Naive thymus-derived CD8-positive, alpha-beta T cell (primary cell): ENCODE data around the gene VCP. TPM values are rescaled to one million over a fixed set of nuclear protein-coding genes. Genes with fewer than 3 reads are reported as not detected.
"Not testable (repeated sequence)": the region's sequence is repeated elsewhere in the genome, so short reads cannot be mapped to it uniquely, and the experiment has no call there.

Source experiments
- ATAC-seq, 2 donors: fragments of 150-1000 bp; cut with Tn5 transposase in 1 of 2; sonication (Bioruptor Pico), chemical (Tn5 transposase) in 1 of 2; 1 replicate in 1 of 2; 2 replicates in 1 of 2; pipeline ENCODE4 v1.10.0; 2021; ENCODE audit warnings: mild to moderate bottlenecking in 2 of 2, moderate library complexity in 2 of 2
- POLR2A ChIA-PET: fragments of 350-600 bp; sonication (Branson Sonifier 250); formaldehyde crosslinking; loops from one replicate; lab custom pipeline; 2021; ENCODE audit warnings: antibody characterized with exemption; lab: Charles Lee
- DNase-seq, 10 donors: peaks; one replicate each; pipeline versions ENCODE4 v3.0.0 to v3.0.0-alpha.2; 2020 to 2022
- H3K27ac Mint-ChIP-seq, 10 donors: one replicate each; pipeline ENCODE4 v1.8.0; 2020 to 2022; ENCODE audit warnings: mild to moderate bottlenecking in 10 of 10, mixed read lengths in 10 of 10, moderate library complexity in 4 of 10, inconsistent platforms in 1 of 10
- H3K27me3 Mint-ChIP-seq, 5 donors: one replicate each; pipeline ENCODE4 v1.8.0; 2021 to 2022; ENCODE audit warnings: mixed read lengths in 5 of 5
- H3K36me3 Mint-ChIP-seq, 3 donors: one replicate each; pipeline ENCODE4 v1.8.0; 2020 to 2022; ENCODE audit warnings: mixed read lengths in 3 of 3, mild to moderate bottlenecking in 2 of 3, inconsistent platforms in 1 of 3
- H3K4me1 Mint-ChIP-seq, 4 donors: one replicate each; pipeline ENCODE4 v1.8.0; 2021 to 2022; ENCODE audit warnings: mixed read lengths in 4 of 4
- H3K4me3 Mint-ChIP-seq, 10 donors: one replicate each; pipeline ENCODE4 v1.8.0; 2020 to 2022; ENCODE audit warnings: mild to moderate bottlenecking in 10 of 10, mixed read lengths in 10 of 10, moderate library complexity in 6 of 10, inconsistent platforms in 1 of 10
- H3K9me3 Mint-ChIP-seq, 9 donors: one replicate each; pipeline ENCODE4 v1.8.0; 2020 to 2022; ENCODE audit warnings: mixed read lengths in 9 of 9, mild to moderate bottlenecking in 3 of 9, inconsistent platforms in 1 of 9, moderate library complexity in 1 of 9
- polyA plus RNA-seq, 3 donors: library from polyadenylated mRNA; unstranded; fragments of 300-500 nt; fragmentation: Illumina TruSeq; gene quantifications; one replicate each; pipeline ENCODE4 v1.2.3, GENCODE V29; 2021
- total RNA-seq, 8 experiments: library from RNA in 2 of 8; stranded (reverse) in 2 of 8; gene quantifications; one replicate each; pipeline ENCODE4 v1.2.3 and lab custom pipeline; 2021 to 2026

The VCP gene
- total and polyA plus RNA-seq, 5 experiments from 2014 or later, result 136 to 177 (median 152) TPM

GRCh38 chr9:35028341-35028740 is 44.1 kb downstream of the VCP start:
- peak overlapping the region in 1 of 10 donors; percentile 14 for H3K27ac Mint-ChIP-seq
- ATAC-seq, result no peak
- H3K4me3 Mint-ChIP-seq, result no peak overlapping the region
- no peaks in the 10 kb centered on the region for H3K9me3 Mint-ChIP-seq
- H3K36me3 Mint-ChIP-seq, result peaks cover 0 to 6% (median 4%) of the 10 kb centered on the region in 3 donors
- no peak for DNase-seq
- peaks cover 4 to 7% (median 4%) of the 10 kb centered on the region in 4 donors for H3K4me1 Mint-ChIP-seq
- POLR2A ChIA-PET, result no interaction called here
- H3K27me3 Mint-ChIP-seq, result no peaks in the 10 kb centered on the region

- Mint-ChIP-seq H3K4me1 (peaks cover 5 to 8% (median 6%) of the 10 kb centered on the region in 4 donors), H3K27me3 (no peaks in the 10 kb centered on the region), H3K36me3 (peaks cover 0 to 6% (median 4%) of the 10 kb centered on the region in 3 donors), H3K27ac (no peak overlapping the region), H3K9me3 (no peaks in the 10 kb centered on the region), H3K4me3 (no peak overlapping the region)
- ATAC-seq (no peak), DNase-seq (no peak)
- POLR2A ChIA-PET, result no interaction called here
Observed at GRCh38 chr9:35027860-35028259, 44.6 kb downstream of the VCP start.

GRCh38 chr9:35027374-35027773 is 45.1 kb downstream of the VCP start:
- Mint-ChIP-seq H3K27me3 (no peaks in the 10 kb centered on the region), H3K4me3 (no peak overlapping the region), H3K4me1 (peaks cover 5 to 8% (median 6%) of the 10 kb centered on the region in 4 donors), H3K9me3 (no peaks in the 10 kb centered on the region), H3K27ac (no peak overlapping the region), H3K36me3 (peaks cover 0 to 6% (median 4%) of the 10 kb centered on the region in 3 donors)
- POLR2A ChIA-PET, result no interaction called here
- no peak for ATAC-seq
- no peak for DNase-seq

- Mint-ChIP-seq H3K27ac (peak overlapping the region in 1 of 10 donors; percentile 84), H3K4me1 (peaks cover 5 to 8% (median 6%) of the 10 kb centered on the region in 4 donors), H3K4me3 (no peak overlapping the region), H3K27me3 (no peaks in the 10 kb centered on the region), H3K9me3 (no peaks in the 10 kb centered on the region), H3K36me3 (peaks cover 0 to 12% (median 4%) of the 10 kb centered on the region in 3 donors)
- DNase-seq (no peak), ATAC-seq (no peak)
- POLR2A ChIA-PET, result no interaction called here
Observed at GRCh38 chr9:35026671-35027070, 45.8 kb downstream of the VCP start.

GRCh38 chr9:35023443-35023842 is 49.0 kb downstream of the VCP start:
- H3K9me3 Mint-ChIP-seq, POLR2A ChIA-PET, H3K27me3 Mint-ChIP-seq, H3K4me1 Mint-ChIP-seq, ATAC-seq: not testable (repeated sequence)
- Mint-ChIP-seq H3K36me3 (peaks cover 9 to 21% (median 10%) of the 10 kb centered on the region in 3 donors), H3K4me3 (peak overlapping the region in 1 of 10 donors; percentile 8), H3K27ac (peak overlapping the region in 2 of 10 donors; percentile 37 to 73)
- DNase-seq, result peak in 1 of 10 donors; percentile 4

- POLR2A ChIA-PET, result no interaction called here
- Mint-ChIP-seq H3K4me1 (peaks cover 0 to 11% (median 6%) of the 10 kb centered on the region in 4 donors), H3K27ac (no peak overlapping the region), H3K9me3 (peaks cover 0 to 19% (median 11%) of the 10 kb centered on the region in 9 donors), H3K27me3 (no peaks in the 10 kb centered on the region), H3K4me3 (no peak overlapping the region), H3K36me3 (peaks cover 11 to 31% (median 24%) of the 10 kb centered on the region in 3 donors)
- ATAC-seq (no peak), DNase-seq (no peak)
Observed at GRCh38 chr9:35014517-35014916, 57.9 kb downstream of the VCP start.

GRCh38 chr9:35010351-35010958 is 62.0 kb downstream of the VCP start:
- Mint-ChIP-seq H3K4me3 (no peak overlapping the region), H3K27ac (no peak overlapping the region), H3K27me3 (no peaks in the 10 kb centered on the region), H3K36me3 (peaks cover 11 to 38% (median 24%) of the 10 kb centered on the region in 3 donors), H3K9me3 (peaks cover 0 to 20% (median 11%) of the 10 kb centered on the region in 9 donors), H3K4me1 (peaks cover 6 to 12% (median 9%) of the 10 kb centered on the region in 4 donors)
- POLR2A ChIA-PET, result no interaction called here
- ATAC-seq, result no peak
- no peak for DNase-seq

Other genes starting within 250 kb of the VCP start
- not detected for gene PHF24, start 114.3 kb downstream of the VCP start, total RNA-seq
- gene PHF24, start 114.3 kb downstream of the VCP start, polyA plus RNA-seq, result not detected
- gene DNAJB5, start 82.9 kb downstream of the VCP start, total RNA-seq, result 1 to 10 TPM; 1.9 to 2.0 TPM
- 1 to 10 TPM in 2 of 3 donors, under 1 TPM in 1; 0.47 to 2.0 (median 1.8) TPM for gene DNAJB5, start 82.9 kb downstream of the VCP start, polyA plus RNA-seq
- gene FANCG, start 7.3 kb upstream of the VCP start, total RNA-seq, result 10 to 100 TPM; 23.6 to 27.9 TPM
- gene FANCG, start 7.3 kb upstream of the VCP start, polyA plus RNA-seq, result 1 to 10 TPM; 4.4 to 9.3 (median 5.9) TPM
- 10 to 100 TPM; 32.6 to 36.1 TPM for gene PIGO, start 24.0 kb upstream of the VCP start, total RNA-seq
- gene PIGO, start 24.0 kb upstream of the VCP start, polyA plus RNA-seq, result 10 to 100 TPM; 23.0 to 26.2 (median 23.3) TPM
- gene STOML2, start 30.5 kb upstream of the VCP start, total RNA-seq, result 10 to 100 TPM; 47.3 to 53.0 TPM
- 10 to 100 TPM; 86.7 to 93.9 (median 88.9) TPM for gene STOML2, start 30.5 kb upstream of the VCP start, polyA plus RNA-seq
- gene ATOSB, start 43.2 kb upstream of the VCP start, total RNA-seq, result 1 to 10 TPM; 5.4 to 5.7 TPM
- gene ATOSB, start 43.2 kb upstream of the VCP start, polyA plus RNA-seq, result 1 to 10 TPM; 1.6 to 2.9 (median 2.6) TPM
- 1 to 10 TPM in 1 of 2 experiments, under 1 TPM in 1; 0.94 to 1.4 TPM for gene UNC13B, start 89.4 kb upstream of the VCP start, total RNA-seq
- under 1 TPM in 2 of 3 donors, not detected in 1; 0.39 to 0.60 TPM for gene UNC13B, start 89.4 kb upstream of the VCP start, polyA plus RNA-seq